Measurements from ENCODE around the gene LTBR. TPM values are rescaled to one million over a fixed set of nuclear protein-coding genes. Genes with fewer than 3 reads are reported as not detected.
"Not testable (repeated sequence)": the region's sequence is repeated elsewhere in the genome, so short reads cannot be mapped to it uniquely, and the experiment has no call there.

Gene LTBR
- total RNA-seq, 1 experiment from 2014 or later, result 194 TPM

- Histone ChIP-seq H3K4me1 (peaks cover 49% of the 10 kb centered on the region), H3K36me3 (ENCODE audit: control insufficient read depth, insufficient read depth, low read length) (0 out of 2 replicates have a peak, but pooled peaks cover 2% of the 10 kb centered on the region), H3K4me3 (ENCODE audit: low read depth, low read length) (peak overlapping the region; percentile 76), H3K27me3 (replicated peaks; ENCODE audit: control insufficient read depth, insufficient read depth, low read length) (no peaks in the 10 kb centered on the region), H3K9me3 (no peaks in the 10 kb centered on the region)
- intact Hi-C loops (cut with micrococcal nuclease; ENCODE audit: unreplicated experiment), result loop anchor here (1.0 kb wide), 1 partner anchor 21 kb away; no protein-coding TSS in a partner anchor
- no peaks in the 10 kb centered on the region for H3K27me3 Mint-ChIP-seq (ENCODE audit: insufficient read depth, unreplicated experiment)
- no peak for DNase-seq
- peaks cover 10% of the 10 kb centered on the region for H3K36me3 Mint-ChIP-seq (ENCODE audit: insufficient read depth, unreplicated experiment)
- TF ChIP-seq CTCF (IDR thresholded peaks at IDR 0.05; ENCODE audit: insufficient read depth in 1 of 2, low read depth in 1 of 2, low read length in 1 of 2, severe bottlenecking in 1 of 2, unreplicated experiment in 1 of 2), result no peak
- BruUV-seq (replicated peaks), result no TSS peak
- peaks cover 33% of the 10 kb centered on the region for H3K4me1 Mint-ChIP-seq (ENCODE audit: low read depth, unreplicated experiment)
- peaks cover 9% of the 10 kb centered on the region for H3K9me3 Mint-ChIP-seq (ENCODE audit: unreplicated experiment)
- ChIA-PET POLR2A (interaction anchor here (0.6 to 1.6 kb wide), 7 partner anchors 13 to 192 kb away, joined by 3 to 8 read pairs (median 4); partner anchors contain the start of gene GAPDH), CTCF (interaction anchor here (0.5 to 1.5 kb wide), 12 partner anchors 13 to 525 kb away, joined by 3 to 13 read pairs (median 5); partner anchors contain the start of gene PLEKHG6)
- H3K4me3 Mint-ChIP-seq (ENCODE audit: unreplicated experiment), result no peak overlapping the region
- no peak overlapping the region for H3K27ac Mint-ChIP-seq (ENCODE audit: unreplicated experiment)
Observed at GRCh38 chr12:6342140-6342889, 41.6 kb upstream of the LTBR start.

- H3K27me3 Mint-ChIP-seq (ENCODE audit: insufficient read depth, unreplicated experiment), result no peaks in the 10 kb centered on the region
- peaks cover 10% of the 10 kb centered on the region for H3K36me3 Mint-ChIP-seq (ENCODE audit: insufficient read depth, unreplicated experiment)
- intact Hi-C loops (cut with micrococcal nuclease; ENCODE audit: unreplicated experiment), result no loop called here
- no peak overlapping the region for H3K27ac Mint-ChIP-seq (ENCODE audit: unreplicated experiment)
- no peak overlapping the region for H3K4me3 ChIP-seq (ENCODE audit: low read depth, low read length)
- H3K9me3 ChIP-seq, result no peaks in the 10 kb centered on the region
- H3K4me1 Mint-ChIP-seq (ENCODE audit: low read depth, unreplicated experiment), result peaks cover 33% of the 10 kb centered on the region
- no peak overlapping the region for H3K4me3 Mint-ChIP-seq (ENCODE audit: unreplicated experiment)
- no peak for DNase-seq
- no peak for TF ChIP-seq CTCF (IDR thresholded peaks at IDR 0.05; ENCODE audit: insufficient read depth in 1 of 2, low read depth in 1 of 2, low read length in 1 of 2, severe bottlenecking in 1 of 2, unreplicated experiment in 1 of 2)
- H3K27me3 ChIP-seq (replicated peaks; ENCODE audit: control insufficient read depth, insufficient read depth, low read length), result no peaks in the 10 kb centered on the region
- POLR2A ChIA-PET, result interaction anchor here (0.7 to 1.5 kb wide), 2 partner anchors 20 to 27 kb away, joined by 3 to 6 read pairs; no protein-coding TSS in a partner anchor
- peaks cover 9% of the 10 kb centered on the region for H3K9me3 Mint-ChIP-seq (ENCODE audit: unreplicated experiment)
- CTCF ChIA-PET, result interaction anchor here (0.6 to 1.1 kb wide), 3 partner anchors 20 to 29 kb away, joined by 3 to 4 read pairs (median 3); no protein-coding TSS in a partner anchor
- peaks cover 40% of the 10 kb centered on the region for H3K4me1 ChIP-seq
- BruUV-seq (replicated peaks), result no TSS peak
- 0 out of 2 replicates have a peak, but pooled peaks cover 1% of the 10 kb centered on the region for H3K36me3 ChIP-seq (ENCODE audit: control insufficient read depth, insufficient read depth, low read length)
Observed at GRCh38 chr12:6343518-6343917, 40.4 kb upstream of the LTBR start.

- H3K4me1 ChIP-seq, result peaks cover 39% of the 10 kb centered on the region
- H3K9me3 ChIP-seq; BruUV-seq (replicated peaks); DNase-seq; H3K27me3 Mint-ChIP-seq (ENCODE audit: insufficient read depth, unreplicated experiment); H3K27me3 ChIP-seq (replicated peaks; ENCODE audit: control insufficient read depth, insufficient read depth, low read length); H3K4me3 ChIP-seq (ENCODE audit: low read depth, low read length); H3K4me3 Mint-ChIP-seq (ENCODE audit: unreplicated experiment); intact Hi-C loops (cut with micrococcal nuclease; ENCODE audit: unreplicated experiment); H3K36me3 Mint-ChIP-seq (ENCODE audit: insufficient read depth, unreplicated experiment); H3K9me3 Mint-ChIP-seq (ENCODE audit: unreplicated experiment); H3K27ac Mint-ChIP-seq (ENCODE audit: unreplicated experiment); H3K36me3 ChIP-seq (ENCODE audit: control insufficient read depth, insufficient read depth, low read length): not testable (repeated sequence)
- H3K4me1 Mint-ChIP-seq (ENCODE audit: low read depth, unreplicated experiment), result peaks cover 33% of the 10 kb centered on the region
- ChIA-PET CTCF (interaction anchor here (0.6 to 1.1 kb wide), 3 partner anchors 21 to 29 kb away, joined by 3 to 4 read pairs (median 3); no protein-coding TSS in a partner anchor), POLR2A (interaction anchor here (0.7 to 1.5 kb wide), 2 partner anchors 19 to 28 kb away, joined by 3 to 6 read pairs; no protein-coding TSS in a partner anchor)
Observed at GRCh38 chr12:6344101-6344660, 39.8 kb upstream of the LTBR start.

All from Caco-2 (cell line).